ENCODE results near the gene RAMP3. TPM values are rescaled to one million over a fixed set of nuclear protein-coding genes. Genes with fewer than 3 reads are reported as not detected.

The RAMP3 gene
- total RNA-seq, 1 donor from 2014 or later: 5.7 TPM

- FAIRE-seq (no peak), DNase-seq (ENCODE audit: low spot score in 2 of 2) (no peak)
Observed at GRCh38 chr7:45216622-45217165, 59.1 kb downstream of the RAMP3 start.

- DNase-seq (ENCODE audit: low spot score in 2 of 2) (no peak), FAIRE-seq (no peak)
Observed at GRCh38 chr7:45217358-45217757, 59.8 kb downstream of the RAMP3 start.

GRCh38 chr7:45219130-45219529, 61.5 kb downstream of the RAMP3 start:
- FAIRE-seq: no peak
- DNase-seq (ENCODE audit: low spot score in 2 of 2): no peak

GRCh38 chr7:45219801-45220435, 62.3 kb downstream of the RAMP3 start:
- no peak for DNase-seq (ENCODE audit: low spot score in 2 of 2)
- FAIRE-seq: no peak

GRCh38 chr7:45220846-45221618, 63.4 kb downstream of the RAMP3 start:
- FAIRE-seq (no peak), DNase-seq (ENCODE audit: low spot score in 2 of 2) (no peak)

GRCh38 chr7:45221896-45222604, 64.5 kb downstream of the RAMP3 start:
- DNase-seq (ENCODE audit: low spot score in 2 of 2) (no peak), FAIRE-seq (no peak)

GRCh38 chr7:45223078-45223477, 65.5 kb downstream of the RAMP3 start:
- DNase-seq (ENCODE audit: low spot score in 2 of 2) (no peak), FAIRE-seq (no peak)

GRCh38 chr7:45223728-45224630, 66.4 kb downstream of the RAMP3 start:
- DNase-seq (ENCODE audit: low spot score in 2 of 2): no peak
- no peak for FAIRE-seq

- FAIRE-seq (no peak), DNase-seq (ENCODE audit: low spot score in 2 of 2) (no peak)
Observed at GRCh38 chr7:45224832-45225231, 67.2 kb downstream of the RAMP3 start.

GRCh38 chr7:45225311-45225947, 67.8 kb downstream of the RAMP3 start:
- FAIRE-seq (no peak), DNase-seq (ENCODE audit: low spot score in 2 of 2) (no peak)

GRCh38 chr7:45225948-45226335, 68.4 kb downstream of the RAMP3 start:
- FAIRE-seq: no peak

GRCh38 chr7:45229156-45229920, 71.7 kb downstream of the RAMP3 start:
- FAIRE-seq (no peak), DNase-seq (ENCODE audit: low spot score in 2 of 2) (no peak)

More at GRCh38 chr7:45225948-45226335, 68.4 kb downstream of the RAMP3 start:
- DNase-seq (ENCODE audit: low spot score in 2 of 2): no peak

GRCh38 chr7:45230083-45230482, 72.5 kb downstream of the RAMP3 start:
- DNase-seq (ENCODE audit: low spot score in 2 of 2): no peak
- no peak for FAIRE-seq

GRCh38 chr7:45230611-45231165, 73.1 kb downstream of the RAMP3 start:
- DNase-seq (ENCODE audit: low spot score in 2 of 2) (no peak), FAIRE-seq (no peak)

GRCh38 chr7:45233249-45233775, 75.7 kb downstream of the RAMP3 start:
- no peak for DNase-seq (ENCODE audit: low spot score in 2 of 2)
- no peak for FAIRE-seq

Data from frontal cortex (tissue), 4 donors.